ENCODE measurements around the gene CFAP57.

The CFAP57 gene

GRCh38 chr1:43279666-43280065 lies 107.5 kb downstream of the CFAP57 start:
- DNase-seq, result no peak

DNA sequence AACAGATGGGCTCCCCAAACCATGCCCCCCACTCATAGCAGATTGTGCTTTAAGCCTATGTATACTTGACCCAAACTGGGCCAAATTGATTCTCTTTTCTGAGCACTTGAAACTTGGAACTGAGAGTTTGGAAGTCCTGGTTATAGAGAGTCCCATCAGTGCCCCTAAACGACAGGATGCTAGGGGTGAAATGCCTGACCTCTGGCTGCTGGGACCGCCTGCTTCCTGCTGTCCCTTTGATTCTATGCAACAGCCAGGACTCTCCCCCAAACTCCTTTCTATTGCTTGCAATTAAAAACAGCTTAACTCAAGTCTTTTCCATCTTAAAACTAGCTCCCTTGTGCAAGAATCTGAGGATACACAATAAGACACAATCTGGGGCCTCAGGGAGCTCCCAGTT lies 108.6 kb downstream of the CFAP57 start:
- no peak for DNase-seq

DNA sequence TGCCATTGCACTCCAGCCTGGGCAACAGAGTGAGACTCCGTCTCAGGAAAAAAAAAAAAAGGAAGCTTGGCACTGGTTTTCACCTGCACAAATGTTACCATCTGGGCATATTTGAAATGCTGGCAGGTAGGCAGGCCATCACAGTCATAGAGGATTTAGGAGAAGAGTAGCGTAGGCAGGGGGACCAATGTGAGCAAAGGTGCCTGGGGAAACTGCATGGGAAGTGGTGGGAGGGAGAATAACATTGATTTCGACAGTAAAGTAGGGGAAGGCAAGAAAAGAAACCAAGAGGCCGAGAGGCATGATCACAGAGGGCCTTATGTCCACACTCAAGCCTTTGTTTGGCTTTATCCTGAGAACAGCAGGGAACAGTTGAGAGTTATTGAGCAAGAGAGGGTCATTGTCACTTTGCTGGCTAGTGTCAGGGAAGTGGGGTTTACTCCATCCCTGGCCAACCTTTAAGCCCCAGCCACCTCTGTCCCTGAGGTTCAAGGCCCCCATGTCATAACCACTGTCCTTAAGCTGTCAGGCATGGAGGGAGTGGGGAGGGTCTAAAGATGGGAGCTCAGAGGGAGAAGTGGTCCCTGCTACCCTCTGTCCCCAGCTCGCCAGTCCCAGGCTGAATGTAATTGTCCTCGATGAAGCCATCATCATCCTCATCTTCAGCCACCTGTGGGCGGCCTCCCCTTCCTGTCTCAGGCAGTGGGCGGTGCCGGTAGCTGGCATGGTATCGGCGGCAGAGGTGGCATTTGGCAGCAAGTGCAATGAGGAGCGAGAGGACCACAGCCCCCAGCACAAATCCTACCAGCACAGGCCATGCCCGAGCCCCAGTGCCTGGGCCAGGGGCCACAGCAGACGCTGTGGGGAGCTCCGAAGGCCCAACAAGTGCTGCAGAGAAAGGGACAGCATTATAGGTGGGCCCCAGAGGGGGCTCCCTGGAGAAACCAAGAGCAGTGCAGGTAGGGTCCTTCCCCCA lies 110.4 kb downstream of the CFAP57 start:
- DNase-seq, result no peak

DNA sequence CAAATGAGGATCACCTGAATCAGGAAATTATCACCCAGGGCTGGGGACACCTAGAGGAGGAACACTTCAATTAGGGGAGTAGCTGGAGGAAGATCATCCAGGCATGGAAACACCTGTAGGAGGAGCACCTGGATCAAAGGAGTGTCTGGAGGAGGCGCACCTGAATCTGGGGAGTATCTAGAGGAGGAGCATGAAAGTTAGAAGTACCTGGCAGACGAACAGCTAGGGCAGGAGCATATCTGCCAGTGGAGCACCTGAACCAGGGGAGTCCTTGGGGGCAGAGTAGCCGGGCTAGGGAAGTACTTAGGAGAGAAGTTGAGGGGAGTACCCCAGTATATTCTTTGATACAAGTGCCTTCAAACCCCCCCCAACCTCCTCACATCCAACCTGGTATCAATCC lies 111.9 kb downstream of the CFAP57 start:
- DNase-seq, result no peak

- no peak for DNase-seq
Observed at GRCh38 chr1:43284546-43285110, 112.5 kb downstream of the CFAP57 start.

GRCh38 chr1:43285269-43285990 lies 113.3 kb downstream of the CFAP57 start, which contains the start of gene C1orf210:
TSS of gene C1orf210 (minus strand) at chr1:43285581. CDS start at chr1:43283270, 2,311 bp downstream.
- DNase-seq, result no peak

DNA sequence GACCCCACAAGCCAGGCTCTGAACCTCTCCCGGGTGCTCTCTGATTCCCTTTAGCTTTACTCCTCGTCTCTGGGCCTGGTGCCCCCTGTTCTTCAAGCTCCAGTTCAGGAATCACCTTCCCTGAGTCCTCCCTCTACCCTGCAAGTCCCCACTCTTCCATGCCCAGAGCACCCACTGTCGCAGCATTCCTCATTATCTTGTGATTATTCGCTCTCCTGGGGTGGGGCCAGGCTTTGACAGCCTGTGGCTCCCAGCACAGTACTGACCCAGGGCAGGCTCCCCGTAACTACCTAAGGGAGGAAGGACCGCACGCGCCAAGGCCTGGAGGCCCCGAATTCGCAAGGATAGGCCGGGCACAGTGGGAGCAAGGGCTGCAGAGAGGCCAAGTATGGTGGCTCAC lies 114.0 kb downstream of the CFAP57 start:
- DNase-seq, result no peak

- no peak for DNase-seq
Observed at GRCh38 chr1:43286533-43286932, 114.4 kb downstream of the CFAP57 start.

- DNase-seq, result peak; percentile 19
Observed at GRCh38 chr1:43288058-43288784, 116.1 kb downstream of the CFAP57 start.

- DNase-seq, result no peak
Observed at GRCh38 chr1:43288785-43289706, 116.9 kb downstream of the CFAP57 start.

DNA sequence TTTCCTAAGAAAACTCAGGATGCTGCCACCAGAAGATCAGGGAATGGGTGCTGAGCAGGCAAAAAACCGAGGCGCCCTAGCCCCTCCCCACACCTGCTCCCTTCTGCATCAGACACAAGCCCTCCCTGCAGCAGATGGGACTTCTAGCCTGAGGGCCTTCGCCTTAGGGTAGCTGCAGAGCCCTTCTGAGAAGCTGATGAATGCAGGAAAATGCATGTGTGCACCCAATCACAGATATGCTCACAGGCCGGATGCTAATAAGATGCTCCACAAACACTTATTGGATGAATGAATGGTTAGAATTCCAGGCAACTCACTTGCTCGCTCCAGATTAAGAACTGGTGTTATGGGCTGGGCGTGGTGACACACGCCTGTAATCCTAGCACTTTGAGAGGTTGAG lies 120.1 kb downstream of the CFAP57 start:
- DNase-seq, result no peak

GRCh38 chr1:43292679-43293078 lies 120.5 kb downstream of the CFAP57 start:
- no peak for DNase-seq

GRCh38 chr1:43293176-43293575 lies 121.0 kb downstream of the CFAP57 start:
- DNase-seq, result no peak

- DNase-seq, result no peak
Observed at GRCh38 chr1:43293896-43294760, 122.0 kb downstream of the CFAP57 start.

DNA sequence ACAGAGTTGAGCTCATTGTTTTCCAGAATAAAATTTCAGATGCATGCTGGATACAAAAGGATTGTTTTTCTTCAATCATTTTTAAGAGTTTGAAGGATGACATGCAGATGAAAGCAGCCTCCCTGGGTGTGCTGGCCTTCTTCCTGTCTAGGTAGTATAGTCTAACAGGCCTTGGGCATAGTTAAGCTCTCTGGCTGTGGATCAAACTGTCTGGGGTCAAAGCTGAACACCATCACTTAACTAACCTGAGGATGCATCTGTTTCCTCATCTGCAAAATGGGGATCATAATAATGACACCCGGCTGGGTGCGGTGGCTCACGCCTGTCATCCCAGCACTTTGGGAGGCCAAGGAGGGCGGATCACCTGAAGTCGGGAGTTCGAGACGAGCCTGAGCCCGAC lies 122.6 kb downstream of the CFAP57 start:
- no peak for DNase-seq

- DNase-seq, result no peak
Observed at GRCh38 chr1:43296207-43296606, 124.1 kb downstream of the CFAP57 start.

DNA sequence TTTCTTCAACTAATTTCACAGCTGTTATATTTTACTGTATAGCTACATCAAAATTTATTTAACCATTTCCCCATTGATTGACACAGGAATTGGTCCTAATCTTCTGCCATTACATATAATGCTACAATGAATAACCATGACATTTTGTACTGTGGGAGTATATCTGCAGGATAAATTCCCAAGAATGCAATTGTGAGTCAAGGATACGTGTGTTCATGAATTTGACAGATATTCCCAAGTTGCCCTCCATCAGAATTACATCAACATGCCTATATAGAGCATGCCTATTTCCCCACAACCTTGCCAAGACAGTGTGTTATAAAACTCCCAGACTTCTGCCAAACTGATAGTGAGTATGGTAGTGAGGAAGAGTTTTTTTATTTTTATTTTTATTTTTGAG lies 125.9 kb downstream of the CFAP57 start:
- DNase-seq, result no peak

DNA sequence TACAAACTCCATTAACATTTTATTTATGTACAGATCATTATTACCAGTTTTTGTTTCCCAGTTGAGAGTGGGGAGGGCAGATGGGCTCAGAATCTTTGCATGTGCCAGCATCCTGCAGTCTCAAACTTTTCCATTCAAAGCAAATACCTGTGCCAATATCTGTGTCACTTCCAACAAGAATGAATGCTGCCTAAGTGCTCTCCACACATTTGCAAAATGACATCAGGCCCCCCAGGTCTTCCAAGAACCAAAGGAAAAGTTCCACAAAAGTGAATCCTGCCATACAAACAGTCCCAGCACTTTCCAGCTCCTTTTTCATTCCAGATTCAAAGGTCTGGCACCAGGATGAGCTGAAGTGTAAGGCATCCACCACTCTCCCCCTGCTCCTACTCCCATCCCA lies 127.0 kb downstream of the CFAP57 start:
- no peak for DNase-seq

GRCh38 chr1:43300378-43301094 lies 128.4 kb downstream of the CFAP57 start, which contains the start of gene TIE1:
TSS of gene TIE1 (plus strand) at chr1:43300982. CDS start at chr1:43301072, 90 bp downstream.
- no peak for DNase-seq

DNA sequence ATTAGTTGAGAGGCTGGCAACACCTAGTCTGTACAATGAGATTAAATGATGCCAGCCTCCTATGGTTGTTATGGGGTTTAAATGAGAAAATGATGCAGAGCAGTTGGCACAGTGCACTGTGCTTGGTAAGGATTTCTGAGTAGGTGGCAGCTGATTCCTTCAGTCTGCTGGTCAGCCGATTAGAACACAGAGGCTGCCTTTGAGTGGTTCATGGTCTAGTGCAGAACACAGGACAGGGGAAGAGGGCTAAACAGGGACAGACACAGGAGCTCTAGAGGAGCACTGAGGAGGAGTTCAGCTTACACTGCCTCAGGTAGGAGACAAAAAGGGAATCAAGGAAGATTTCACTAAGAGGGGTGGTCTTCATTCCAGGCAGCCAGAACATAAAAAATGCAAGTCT lies 130.1 kb downstream of the CFAP57 start:
- DNase-seq, result no peak
